ENCODE data around the gene VASH1.

VASH1 gene

DNA sequence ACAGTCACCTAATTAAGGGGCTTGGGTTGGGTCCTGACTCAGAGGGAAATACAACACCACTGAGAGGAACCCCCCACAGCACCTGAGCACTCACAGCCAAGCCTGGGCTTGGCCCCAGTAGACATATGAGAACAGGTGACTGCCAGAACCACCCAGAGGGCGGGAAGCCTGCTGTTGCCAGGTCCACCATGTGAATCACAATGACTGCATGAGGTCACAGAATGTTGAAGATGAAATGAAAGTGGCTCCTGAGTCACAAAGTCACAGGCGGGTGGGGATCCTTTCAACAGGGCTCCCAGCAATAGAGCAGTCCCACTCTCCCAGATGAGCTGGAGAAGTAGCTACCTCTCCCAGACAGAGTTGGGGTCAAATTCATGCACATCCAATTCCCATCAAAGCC lies 64.9 kb downstream of the VASH1 start, which contains the start of gene LRRC74A:
Gene LRRC74A, plus strand, starts transcription at position 287 of the 400 bp plus-strand sequence. CDS start 290 bp downstream, outside the sequence.
- TF ChIP-seq, protein P1, sequence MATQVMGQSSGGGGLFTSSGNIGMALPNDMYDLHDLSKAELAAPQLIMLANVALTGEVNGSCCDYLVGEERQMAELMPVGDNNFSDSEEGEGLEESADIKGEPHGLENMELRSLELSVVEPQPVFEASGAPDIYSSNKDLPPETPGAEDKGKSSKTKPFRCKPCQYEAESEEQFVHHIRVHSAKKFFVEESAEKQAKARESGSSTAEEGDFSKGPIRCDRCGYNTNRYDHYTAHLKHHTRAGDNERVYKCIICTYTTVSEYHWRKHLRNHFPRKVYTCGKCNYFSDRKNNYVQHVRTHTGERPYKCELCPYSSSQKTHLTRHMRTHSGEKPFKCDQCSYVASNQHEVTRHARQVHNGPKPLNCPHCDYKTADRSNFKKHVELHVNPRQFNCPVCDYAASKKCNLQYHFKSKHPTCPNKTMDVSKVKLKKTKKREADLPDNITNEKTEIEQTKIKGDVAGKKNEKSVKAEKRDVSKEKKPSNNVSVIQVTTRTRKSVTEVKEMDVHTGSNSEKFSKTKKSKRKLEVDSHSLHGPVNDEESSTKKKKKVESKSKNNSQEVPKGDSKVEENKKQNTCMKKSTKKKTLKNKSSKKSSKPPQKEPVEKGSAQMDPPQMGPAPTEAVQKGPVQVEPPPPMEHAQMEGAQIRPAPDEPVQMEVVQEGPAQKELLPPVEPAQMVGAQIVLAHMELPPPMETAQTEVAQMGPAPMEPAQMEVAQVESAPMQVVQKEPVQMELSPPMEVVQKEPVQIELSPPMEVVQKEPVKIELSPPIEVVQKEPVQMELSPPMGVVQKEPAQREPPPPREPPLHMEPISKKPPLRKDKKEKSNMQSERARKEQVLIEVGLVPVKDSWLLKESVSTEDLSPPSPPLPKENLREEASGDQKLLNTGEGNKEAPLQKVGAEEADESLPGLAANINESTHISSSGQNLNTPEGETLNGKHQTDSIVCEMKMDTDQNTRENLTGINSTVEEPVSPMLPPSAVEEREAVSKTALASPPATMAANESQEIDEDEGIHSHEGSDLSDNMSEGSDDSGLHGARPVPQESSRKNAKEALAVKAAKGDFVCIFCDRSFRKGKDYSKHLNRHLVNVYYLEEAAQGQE (IDR thresholded peaks at IDR 0.05; ENCODE audit: insufficient replicate concordance, low read depth): no peak
- TF ChIP-seq GABPA (IDR thresholded peaks at IDR 0.05; ENCODE audit: low read depth) (no peak), SPI1 (IDR thresholded peaks at IDR 0.05; ENCODE audit: borderline replicate concordance, low read depth) (no peak), POLR2AphosphoS5 (IDR thresholded peaks at IDR 0.05; ENCODE audit: low read depth) (no peak)
- TF ChIP-seq, protein P2, sequence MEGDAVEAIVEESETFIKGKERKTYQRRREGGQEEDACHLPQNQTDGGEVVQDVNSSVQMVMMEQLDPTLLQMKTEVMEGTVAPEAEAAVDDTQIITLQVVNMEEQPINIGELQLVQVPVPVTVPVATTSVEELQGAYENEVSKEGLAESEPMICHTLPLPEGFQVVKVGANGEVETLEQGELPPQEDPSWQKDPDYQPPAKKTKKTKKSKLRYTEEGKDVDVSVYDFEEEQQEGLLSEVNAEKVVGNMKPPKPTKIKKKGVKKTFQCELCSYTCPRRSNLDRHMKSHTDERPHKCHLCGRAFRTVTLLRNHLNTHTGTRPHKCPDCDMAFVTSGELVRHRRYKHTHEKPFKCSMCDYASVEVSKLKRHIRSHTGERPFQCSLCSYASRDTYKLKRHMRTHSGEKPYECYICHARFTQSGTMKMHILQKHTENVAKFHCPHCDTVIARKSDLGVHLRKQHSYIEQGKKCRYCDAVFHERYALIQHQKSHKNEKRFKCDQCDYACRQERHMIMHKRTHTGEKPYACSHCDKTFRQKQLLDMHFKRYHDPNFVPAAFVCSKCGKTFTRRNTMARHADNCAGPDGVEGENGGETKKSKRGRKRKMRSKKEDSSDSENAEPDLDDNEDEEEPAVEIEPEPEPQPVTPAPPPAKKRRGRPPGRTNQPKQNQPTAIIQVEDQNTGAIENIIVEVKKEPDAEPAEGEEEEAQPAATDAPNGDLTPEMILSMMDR (IDR thresholded peaks at IDR 0.05; ENCODE audit: insufficient read depth, low read length): no peak
- H3K27ac ChIP-seq (replicated peaks): no peak within 1 kb of the TSS
- no peak within 1 kb of the TSS for H3K4me3 ChIP-seq (replicated peaks; ENCODE audit: insufficient read depth, low read length)
- no peaks in the 10 kb centered on the region for H3K27me3 ChIP-seq (ENCODE audit: insufficient read depth, poor library complexity, severe bottlenecking)
- DNase-seq (ENCODE audit: low read depth in 1 of 2, low spot score in 1 of 2): no peak

DNA sequence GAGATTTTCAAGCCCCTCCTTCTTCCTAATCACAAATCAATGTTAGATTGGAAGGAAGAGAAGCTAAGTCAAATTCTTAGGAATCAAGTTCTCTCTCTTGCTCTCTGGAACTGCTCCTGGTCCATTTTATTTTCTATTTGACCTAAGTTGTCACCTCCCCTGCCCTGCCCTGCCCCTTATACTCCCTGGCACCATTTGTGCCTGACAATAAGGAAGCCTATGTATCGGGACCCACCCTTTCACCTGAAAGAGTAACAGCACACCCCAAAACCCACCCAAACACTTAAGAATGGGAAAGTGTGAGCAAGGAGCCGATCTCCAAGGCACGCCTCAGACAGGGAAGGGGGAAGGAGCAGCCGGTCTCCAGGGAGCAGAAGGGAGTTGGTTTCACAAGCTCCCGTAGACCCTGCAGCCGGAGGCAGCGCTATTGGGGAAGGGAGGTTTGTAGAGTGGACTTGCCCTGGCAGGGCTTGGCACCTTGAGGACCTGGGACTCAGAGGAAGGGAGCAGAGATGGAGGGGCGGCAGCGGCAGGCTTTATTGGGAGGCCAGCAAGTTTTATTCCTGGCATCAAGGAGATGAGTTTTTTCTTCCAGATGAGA lies 66.5 kb downstream of the VASH1 start:
- Histone ChIP-seq H3K4me3 (replicated peaks; ENCODE audit: insufficient read depth, low read length) (no peak overlapping the region), H3K27ac (replicated peaks) (no peak overlapping the region), H3K27me3 (ENCODE audit: insufficient read depth, poor library complexity, severe bottlenecking) (no peaks in the 10 kb centered on the region)
- no peak for TF ChIP-seq GABPA (IDR thresholded peaks at IDR 0.05; ENCODE audit: low read depth)
- TF ChIP-seq, protein P2 (IDR thresholded peaks at IDR 0.05; ENCODE audit: insufficient read depth, low read length): no peak
- TF ChIP-seq POLR2AphosphoS5 (IDR thresholded peaks at IDR 0.05; ENCODE audit: low read depth): no peak
- TF ChIP-seq, protein P1 (IDR thresholded peaks at IDR 0.05; ENCODE audit: insufficient replicate concordance, low read depth): no peak
- TF ChIP-seq SPI1 (IDR thresholded peaks at IDR 0.05; ENCODE audit: borderline replicate concordance, low read depth): no peak
- DNase-seq (ENCODE audit: low read depth in 1 of 2, low spot score in 1 of 2): no peak

DNA sequence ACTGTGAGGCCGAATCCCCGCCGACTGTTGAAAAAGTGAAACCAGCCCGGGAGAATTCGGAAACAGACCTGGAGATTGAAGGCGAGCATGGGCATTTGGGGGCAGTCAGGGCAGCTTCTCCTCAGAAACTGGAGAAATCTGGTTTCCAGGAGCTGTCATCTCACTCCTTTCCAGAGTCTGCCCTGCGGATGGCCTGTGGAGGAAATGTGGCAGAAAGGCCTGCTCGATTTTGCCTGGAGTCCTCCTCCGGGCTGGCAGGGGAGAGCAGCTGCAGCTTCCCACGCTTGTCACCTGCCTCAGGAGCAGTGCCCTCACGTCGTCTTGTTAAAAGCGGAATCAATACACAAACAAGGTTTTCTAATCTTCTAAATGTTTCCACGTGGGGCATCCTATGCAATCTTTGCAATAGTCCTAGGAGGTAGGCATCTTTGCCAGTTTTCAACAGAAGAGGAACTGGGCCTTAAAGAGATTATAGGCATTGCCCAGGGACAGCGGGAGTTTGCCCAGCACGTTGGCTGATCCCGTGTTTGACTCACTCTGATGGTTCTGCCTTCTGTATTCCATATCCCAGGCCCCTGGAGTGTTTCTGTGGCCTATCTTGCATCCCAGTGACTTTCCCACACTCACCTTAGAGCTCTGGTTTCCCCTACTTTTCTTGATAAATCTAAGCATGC lies 67.2 kb downstream of the VASH1 start:
- Histone ChIP-seq H3K27me3 (ENCODE audit: insufficient read depth, poor library complexity, severe bottlenecking) (no peaks in the 10 kb centered on the region), H3K27ac (replicated peaks) (no peak overlapping the region), H3K4me3 (replicated peaks; ENCODE audit: insufficient read depth, low read length) (no peak overlapping the region)
- DNase-seq (ENCODE audit: low read depth in 1 of 2, low spot score in 1 of 2): no peak
- TF ChIP-seq GABPA (IDR thresholded peaks at IDR 0.05; ENCODE audit: low read depth) (no peak), SPI1 (IDR thresholded peaks at IDR 0.05; ENCODE audit: borderline replicate concordance, low read depth) (no peak), POLR2AphosphoS5 (IDR thresholded peaks at IDR 0.05; ENCODE audit: low read depth) (no peak)
- TF ChIP-seq, protein P1 (IDR thresholded peaks at IDR 0.05; ENCODE audit: insufficient replicate concordance, low read depth): no peak
- TF ChIP-seq, protein P2 (IDR thresholded peaks at IDR 0.05; ENCODE audit: insufficient read depth, low read length): no peak
